Suprapubic skin (tissue), 3 donors: ENCODE results near the gene ODAD3.

ENCODE experiments used
- CTCF ChIP-seq, 2 donors: fragments of 200-600 bp in 1 of 2; fragments of 450-650 bp in 1 of 2; sonication (generic) in 1 of 2; IDR thresholded peaks; one replicate each; pipeline ENCODE4 v1.5.1; 2016 to 2019; ENCODE audit warnings: antibody characterized with exemption in 2 of 2, mild to moderate bottlenecking in 1 of 2, moderate library complexity in 1 of 2
- EP300 ChIP-seq: sonication (generic); formaldehyde crosslinking; IDR thresholded peaks from one replicate; pipeline ENCODE4 v1.6.1; 2017; ENCODE audit warnings: antibody characterized with exemption

DNA sequence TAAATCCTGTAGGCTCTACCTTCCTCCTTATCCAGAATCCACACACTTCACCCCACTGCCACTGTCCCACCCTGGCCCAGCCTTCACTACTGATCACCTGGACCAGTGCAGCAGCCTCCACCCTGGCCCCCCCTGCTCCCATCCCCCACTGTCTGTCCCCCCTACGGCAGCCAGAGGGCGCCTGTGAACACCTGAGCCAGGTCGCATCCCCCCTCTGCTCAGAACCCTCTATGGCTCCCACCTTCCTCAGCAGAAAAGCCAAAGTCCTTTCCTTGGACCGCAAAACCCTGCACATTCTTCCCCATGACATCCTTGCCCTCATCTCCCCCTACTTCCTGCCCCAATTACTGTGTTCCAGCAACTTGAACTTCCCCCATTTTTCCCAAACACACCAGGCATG is 25.3 kb upstream of the ODAD3 start:
- no peak for TF ChIP-seq CTCF (IDR thresholded peaks at IDR 0.05)
- no peak for TF ChIP-seq EP300
